ENCODE data around the gene CDH12. TPM values are rescaled to one million over a fixed set of nuclear protein-coding genes. Genes with fewer than 3 reads are reported as not detected.

Gene CDH12
- total RNA-seq, 1 experiment from 2014 or later: not detected

DNA sequence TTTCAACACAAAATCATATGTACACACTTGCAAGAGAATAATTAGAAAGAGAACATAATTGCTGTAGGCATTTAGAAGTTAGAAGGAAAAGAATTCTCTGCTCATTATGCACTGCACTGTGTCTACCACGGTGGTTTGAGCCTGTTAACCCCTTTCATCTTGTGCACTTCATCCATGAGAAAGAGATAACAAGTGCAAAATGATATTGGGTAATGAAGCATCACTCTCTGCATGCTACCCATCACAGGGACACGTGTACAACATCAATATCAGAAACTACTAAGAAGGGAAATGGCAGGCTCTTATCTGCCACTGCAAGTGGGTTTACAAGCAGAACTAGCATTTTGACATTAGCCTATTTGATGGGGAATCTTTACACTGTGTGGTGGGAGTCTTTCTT, 202.6 kb downstream of the CDH12 start:
- no peak overlapping the region for H2BK20ac ChIP-seq (ENCODE audit: low read depth, low read length, poor library complexity, severe bottlenecking)
- H3K79me1 ChIP-seq (ENCODE audit: insufficient read depth, low read depth, low read length, poor library complexity, severe bottlenecking): no peaks in the 10 kb centered on the region
- H3K27ac ChIP-seq (ENCODE audit: insufficient read length, low read depth, low read length): no peak overlapping the region
- WGBS (ENCODE audit: extremely low coverage, insufficient read length, low lambda C conversion rate): no CpG with 5 or more reads among the region's 2 CpGs
- H3K18ac ChIP-seq (ENCODE audit: insufficient read length, low read depth, low read length): no peak overlapping the region
- no peak overlapping the region for H4K91ac ChIP-seq (ENCODE audit: insufficient read length, low read depth, low read length)
- H3K56ac ChIP-seq (ENCODE audit: insufficient read length, low read depth, low read length): no peak overlapping the region
- no peak overlapping the region for H3K23ac ChIP-seq (ENCODE audit: insufficient read length, low read depth, low read length)
- Mint-ChIP-seq H3K36me3 (ENCODE audit: insufficient read depth in 1 of 3, low read depth in 3 of 3) (no peaks in the 10 kb centered on the region), H3K27ac (no peak overlapping the region), H3K4me3 (no peak overlapping the region), H3K4me1 (peaks cover 8 to 18% of the 10 kb centered on the region in 2 experiments; a peak in 3 of 4 replicates), H3K27me3 (ENCODE audit: low read depth) (no peaks in the 10 kb centered on the region), H3K9me3 (no peaks in the 10 kb centered on the region)
- no peak overlapping the region for H3K4ac ChIP-seq (ENCODE audit: low read depth, low read length)
- no peak overlapping the region for H2BK120ac ChIP-seq (ENCODE audit: low read depth, low read length, poor library complexity, severe bottlenecking)
- H3K4me1 ChIP-seq (ENCODE audit: insufficient read depth, low read length): no peaks in the 10 kb centered on the region
- DNase-seq: no peak
- H4K20me1 ChIP-seq (ENCODE audit: control insufficient read depth, insufficient read depth, insufficient read length): no peaks in the 10 kb centered on the region
- no peak overlapping the region for H2AK5ac ChIP-seq (ENCODE audit: insufficient read length, low read length)
- TF ChIP-seq, protein P1, sequence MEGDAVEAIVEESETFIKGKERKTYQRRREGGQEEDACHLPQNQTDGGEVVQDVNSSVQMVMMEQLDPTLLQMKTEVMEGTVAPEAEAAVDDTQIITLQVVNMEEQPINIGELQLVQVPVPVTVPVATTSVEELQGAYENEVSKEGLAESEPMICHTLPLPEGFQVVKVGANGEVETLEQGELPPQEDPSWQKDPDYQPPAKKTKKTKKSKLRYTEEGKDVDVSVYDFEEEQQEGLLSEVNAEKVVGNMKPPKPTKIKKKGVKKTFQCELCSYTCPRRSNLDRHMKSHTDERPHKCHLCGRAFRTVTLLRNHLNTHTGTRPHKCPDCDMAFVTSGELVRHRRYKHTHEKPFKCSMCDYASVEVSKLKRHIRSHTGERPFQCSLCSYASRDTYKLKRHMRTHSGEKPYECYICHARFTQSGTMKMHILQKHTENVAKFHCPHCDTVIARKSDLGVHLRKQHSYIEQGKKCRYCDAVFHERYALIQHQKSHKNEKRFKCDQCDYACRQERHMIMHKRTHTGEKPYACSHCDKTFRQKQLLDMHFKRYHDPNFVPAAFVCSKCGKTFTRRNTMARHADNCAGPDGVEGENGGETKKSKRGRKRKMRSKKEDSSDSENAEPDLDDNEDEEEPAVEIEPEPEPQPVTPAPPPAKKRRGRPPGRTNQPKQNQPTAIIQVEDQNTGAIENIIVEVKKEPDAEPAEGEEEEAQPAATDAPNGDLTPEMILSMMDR (conservative IDR thresholded peaks at IDR 0.05): no peak
- no peak overlapping the region for H2BK15ac ChIP-seq (ENCODE audit: low read depth, low read length)
- no peak overlapping the region for H2BK12ac ChIP-seq (ENCODE audit: insufficient read length, low read depth, low read length)
- H3K27me3 ChIP-seq (ENCODE audit: insufficient read depth, low read length): no peaks in the 10 kb centered on the region
- H3K9me3 ChIP-seq (ENCODE audit: control insufficient read depth, low read depth, low read length): no peaks in the 10 kb centered on the region
- H3K23me2 ChIP-seq (ENCODE audit: insufficient read length, low read depth, low read length, poor library complexity, severe bottlenecking): no peaks in the 10 kb centered on the region
- H3K79me2 ChIP-seq (ENCODE audit: insufficient read depth, low read length): no peaks in the 10 kb centered on the region
- H3K9ac ChIP-seq (ENCODE audit: extremely low read depth, insufficient read length, low read length): no peak overlapping the region
- no peak overlapping the region for H2BK5ac ChIP-seq (ENCODE audit: insufficient read length, low read length)
- H3K4me2 ChIP-seq (ENCODE audit: insufficient read depth, insufficient read length, low read length): no peak overlapping the region
- no peak overlapping the region for H2AFZ ChIP-seq (ENCODE audit: low read length)
- H3K14ac ChIP-seq (ENCODE audit: insufficient read depth, low read length): no peak overlapping the region
- H4K5ac ChIP-seq (ENCODE audit: insufficient read length, low read depth, low read length): no peak overlapping the region
- H4K8ac ChIP-seq (replicated peaks; ENCODE audit: insufficient read length, low read depth, low read length): no peak overlapping the region
- H3T11ph ChIP-seq (ENCODE audit: low read length): no peak overlapping the region
